Astrocyte (in vitro differentiated cells and primary cell): Measurements from ENCODE around the gene PRDX3. TPM values are rescaled to one million over a fixed set of nuclear protein-coding genes. Genes with fewer than 3 reads are reported as not detected.

ENCODE experiments used
- DNase-seq: peaks from one replicate; pipeline ENCODE4 v3.0.0-alpha.2; 2010; ENCODE audit warnings: low read depth
- FAIRE-seq: peaks from 2 replicates; lab custom pipeline; 2011; peaks lifted over from hg19 to GRCh38; lab: Jason Lieb, UNC
- H2AFZ ChIP-seq: 2 replicates; pipeline ENCODE4 v1.6.0; 2012; ENCODE audit warnings: low read depth, low read length, inconsistent platforms
- H3K27ac ChIP-seq: 2 replicates; pipeline ENCODE4 v1.5.1; 2011; ENCODE audit warnings: low read depth, low read length, inconsistent platforms
- H3K27me3 ChIP-seq: 2 replicates; pipeline ENCODE4 v1.6.0; 2011; ENCODE audit warnings: low read length, inconsistent platforms; ENCODE audit not compliant: insufficient read depth
- H3K36me3 ChIP-seq: 2 replicates; pipeline ENCODE4 v1.5.1; 2011; ENCODE audit warnings: low read length, inconsistent platforms; ENCODE audit not compliant: insufficient read depth
- H3K4me1 ChIP-seq: 2 replicates; pipeline ENCODE4 v1.5.1; 2011; ENCODE audit warnings: low read length, inconsistent platforms; ENCODE audit not compliant: insufficient read depth
- H3K4me2 ChIP-seq: 2 replicates; pipeline ENCODE4 v1.6.0; 2012; ENCODE audit warnings: low read length, inconsistent platforms
- H3K4me3 ChIP-seq: 2 replicates; pipeline ENCODE4 v1.5.1; 2011; ENCODE audit warnings: low read depth, mild to moderate bottlenecking, low read length, inconsistent platforms; ENCODE audit not compliant: insufficient read depth
- H3K79me2 ChIP-seq: 2 replicates; pipeline ENCODE4 v1.6.0; 2012; ENCODE audit warnings: mild to moderate bottlenecking, low read length, inconsistent platforms; ENCODE audit not compliant: insufficient read depth
- H3K9ac ChIP-seq: 2 replicates; pipeline ENCODE4 v1.6.0; 2012; ENCODE audit warnings: mild to moderate bottlenecking, low read length, inconsistent platforms
- H3K9me3 ChIP-seq: 2 replicates; pipeline ENCODE4 v1.5.1; 2012; ENCODE audit warnings: low read depth, mild to moderate bottlenecking, low read length, inconsistent platforms; ENCODE audit not compliant: insufficient read depth
- H4K20me1 ChIP-seq: 2 replicates; pipeline ENCODE4 v1.6.0; 2012; ENCODE audit warnings: low read length, inconsistent platforms; ENCODE audit not compliant: insufficient read depth
- H3K27ac Mint-ChIP-seq: one replicate; pipeline ENCODE4 v1.8.0; 2021; ENCODE audit warnings: mild to moderate bottlenecking, mixed read lengths; ENCODE audit not compliant: unreplicated experiment
- H3K27me3 Mint-ChIP-seq: one replicate; pipeline ENCODE4 v1.8.0; 2021; ENCODE audit warnings: low read depth, mixed read lengths; ENCODE audit not compliant: unreplicated experiment
- H3K36me3 Mint-ChIP-seq: one replicate; pipeline ENCODE4 v1.8.0; 2021; ENCODE audit warnings: low read depth, mixed read lengths; ENCODE audit not compliant: unreplicated experiment
- H3K4me1 Mint-ChIP-seq: one replicate; pipeline ENCODE4 v1.8.0; 2021; ENCODE audit warnings: low read depth, mixed read lengths; ENCODE audit not compliant: unreplicated experiment
- H3K4me3 Mint-ChIP-seq: one replicate; pipeline ENCODE4 v1.8.0; 2021; ENCODE audit warnings: mild to moderate bottlenecking, moderate library complexity, mixed read lengths; ENCODE audit not compliant: unreplicated experiment
- H3K9me3 Mint-ChIP-seq: one replicate; pipeline ENCODE4 v1.8.0; 2021; ENCODE audit warnings: mild to moderate bottlenecking, mixed read lengths; ENCODE audit not compliant: unreplicated experiment
- CTCF ChIP-seq: IDR thresholded peaks from 2 replicates; pipeline ENCODE4 v1.5.1; 2011; ENCODE audit warnings: low read depth, mild to moderate bottlenecking, inconsistent platforms, low read length, moderate library complexity; ENCODE audit not compliant: insufficient read depth
- EZH2 ChIP-seq: IDR thresholded peaks from 2 replicates; pipeline ENCODE4 v1.6.1; 2012; ENCODE audit warnings: mild to moderate bottlenecking, low read length, inconsistent platforms; ENCODE audit not compliant: insufficient read depth
- total RNA-seq: library from RNA; stranded (reverse); gene quantifications from 2 replicates; pipeline ENCODE4 v1.2.1, GENCODE V29; 2021

Gene PRDX3
- total RNA-seq, 1 donor from 2014 or later = 127 TPM

- no peaks in the 10 kb centered on the region for H3K9me3 ChIP-seq
- no peak overlapping the region for H3K27ac Mint-ChIP-seq
- peaks cover 9% of the 10 kb centered on the region for H3K4me1 Mint-ChIP-seq
- no peak overlapping the region for H3K4me3 Mint-ChIP-seq
- H3K4me2 ChIP-seq = no peak overlapping the region
- H3K4me3 ChIP-seq = no peak overlapping the region
- no peak overlapping the region for H2AFZ ChIP-seq
- no peak overlapping the region for H3K9ac ChIP-seq
- DNase-seq (no peak), FAIRE-seq (no peak)
- H3K27me3 Mint-ChIP-seq = no peaks in the 10 kb centered on the region
- H3K9me3 Mint-ChIP-seq = no peaks in the 10 kb centered on the region
- no peaks in the 10 kb centered on the region for H3K4me1 ChIP-seq
- H3K27ac ChIP-seq = peak overlapping the region; percentile 13
- H4K20me1 ChIP-seq = no peaks in the 10 kb centered on the region
- TF ChIP-seq EZH2 = no peak
- TF ChIP-seq CTCF = no peak
- no peaks in the 10 kb centered on the region for H3K27me3 ChIP-seq
- H3K36me3 ChIP-seq = peaks cover 17% of the 10 kb centered on the region
- no peaks in the 10 kb centered on the region for H3K79me2 ChIP-seq
- H3K36me3 Mint-ChIP-seq = peaks cover 17% of the 10 kb centered on the region
Measured at GRCh38 chr10:119120875-119121274, 57.7 kb downstream of the PRDX3 start.

GRCh38 chr10:119120413-119120867 lies 58.2 kb downstream of the PRDX3 start:
- Histone ChIP-seq H3K27me3 (no peaks in the 10 kb centered on the region), H3K4me3 (no peak overlapping the region), H3K4me2 (no peak overlapping the region), H2AFZ (no peak overlapping the region), H4K20me1 (no peaks in the 10 kb centered on the region), H3K9ac (no peak overlapping the region), H3K27ac (peak overlapping the region; percentile 13), H3K36me3 (peaks cover 17% of the 10 kb centered on the region), H3K4me1 (no peaks in the 10 kb centered on the region), H3K79me2 (no peaks in the 10 kb centered on the region), H3K9me3 (no peaks in the 10 kb centered on the region)
- Mint-ChIP-seq H3K36me3 (peaks cover 15% of the 10 kb centered on the region), H3K9me3 (no peaks in the 10 kb centered on the region), H3K4me3 (no peak overlapping the region), H3K27me3 (no peaks in the 10 kb centered on the region), H3K4me1 (peaks cover 10% of the 10 kb centered on the region), H3K27ac (no peak overlapping the region)
- peak; percentile 65 for DNase-seq
- FAIRE-seq = no peak
- TF ChIP-seq EZH2 = no peak
- no peak for TF ChIP-seq CTCF

GRCh38 chr10:119119400-119119799 lies 59.2 kb downstream of the PRDX3 start:
- no peak for FAIRE-seq
- peaks cover 20% of the 10 kb centered on the region for H3K36me3 Mint-ChIP-seq
- peaks cover 10% of the 10 kb centered on the region for H3K4me1 Mint-ChIP-seq
- no peak overlapping the region for H3K27ac Mint-ChIP-seq
- Histone ChIP-seq H3K36me3 (peaks cover 12% of the 10 kb centered on the region), H3K4me1 (peaks cover under 1% of the 10 kb centered on the region), H3K79me2 (no peaks in the 10 kb centered on the region), H3K9ac (no peak overlapping the region), H3K4me2 (no peak overlapping the region), H2AFZ (no peak overlapping the region), H3K9me3 (no peaks in the 10 kb centered on the region), H4K20me1 (no peaks in the 10 kb centered on the region), H3K27ac (no peak overlapping the region), H3K27me3 (no peaks in the 10 kb centered on the region), H3K4me3 (no peak overlapping the region)
- H3K4me3 Mint-ChIP-seq = no peak overlapping the region
- no peak for DNase-seq
- H3K27me3 Mint-ChIP-seq = no peaks in the 10 kb centered on the region
- TF ChIP-seq EZH2 (no peak), CTCF (no peak)
- H3K9me3 Mint-ChIP-seq = no peaks in the 10 kb centered on the region
